HEK293T (cell line): Measurements from ENCODE around the gene SSH2.

ENCODE experiments used
- ARNT ChIP-seq: fragments of 450-650 bp; IDR thresholded peaks from 2 replicates; pipeline ENCODE4 v1.6.1; 2017; ENCODE audit warnings: mild to moderate bottlenecking
- BHLHE40 ChIP-seq: fragments of 450-650 bp; IDR thresholded peaks from 2 replicates; pipeline ENCODE4 v1.6.1; 2016; ENCODE audit warnings: mild to moderate bottlenecking, moderate library complexity, borderline replicate concordance
- FOXK2 ChIP-seq: fragments of 450-650 bp; IDR thresholded peaks from 2 replicates; pipeline ENCODE4 v1.6.1; 2016; ENCODE audit warnings: mild to moderate bottlenecking
- HDGF ChIP-seq: fragments of 450-650 bp; IDR thresholded peaks from 2 replicates; pipeline ENCODE4 v1.6.1; 2017; ENCODE audit warnings: antibody characterized with exemption, borderline replicate concordance
- NFRKB ChIP-seq: fragments of 450-650 bp; IDR thresholded peaks from 2 replicates; pipeline ENCODE4 v1.6.1; 2016; ENCODE audit warnings: mild to moderate bottlenecking, moderate library complexity
- PKNOX1 ChIP-seq: fragments of 450-650 bp; IDR thresholded peaks from 2 replicates; pipeline ENCODE4 v1.6.1; 2016
- SP1 ChIP-seq: fragments of 450-650 bp; IDR thresholded peaks from 2 replicates; pipeline ENCODE4 v1.6.1; 2017
- SUZ12 ChIP-seq: fragments of 450-650 bp; IDR thresholded peaks from 2 replicates; pipeline ENCODE4 v1.6.1; 2016; ENCODE audit warnings: mild to moderate bottlenecking
- TARDBP ChIP-seq: fragments of 450-650 bp; IDR thresholded peaks from 2 replicates; pipeline ENCODE4 v1.6.1; 2016

GRCh38 chr17:29596811-29597210, 333.2 kb downstream of the SSH2 start:
- no peak for TF ChIP-seq SUZ12
- TF ChIP-seq BHLHE40 = no peak
- TF ChIP-seq NFRKB = no peak
- TF ChIP-seq ARNT = no peak
- no peak for TF ChIP-seq SP1
- no peak for TF ChIP-seq HDGF
- TF ChIP-seq TARDBP = no peak
- TF ChIP-seq PKNOX1 = no peak
- TF ChIP-seq FOXK2 = no peak
